Measurements from ENCODE around the gene CEP162.

The CEP162 gene

GRCh38 chr6:84161190-84161589 lies 66.3 kb downstream of the CEP162 start (continued):
- TF ChIP-seq ZSCAN16 (tag by site-specific recombination; IDR thresholded peaks at IDR 0.05) (no peak), ZFP3 (tag by site-specific recombination; IDR thresholded peaks at IDR 0.05; ENCODE audit: low read depth) (no peak), ZNF433 (tag by site-specific recombination; IDR thresholded peaks at IDR 0.05; ENCODE audit: low read depth) (no peak), EGR2 (tag by site-specific recombination; IDR thresholded peaks at IDR 0.05; ENCODE audit: low read depth) (no peak)

DNA sequence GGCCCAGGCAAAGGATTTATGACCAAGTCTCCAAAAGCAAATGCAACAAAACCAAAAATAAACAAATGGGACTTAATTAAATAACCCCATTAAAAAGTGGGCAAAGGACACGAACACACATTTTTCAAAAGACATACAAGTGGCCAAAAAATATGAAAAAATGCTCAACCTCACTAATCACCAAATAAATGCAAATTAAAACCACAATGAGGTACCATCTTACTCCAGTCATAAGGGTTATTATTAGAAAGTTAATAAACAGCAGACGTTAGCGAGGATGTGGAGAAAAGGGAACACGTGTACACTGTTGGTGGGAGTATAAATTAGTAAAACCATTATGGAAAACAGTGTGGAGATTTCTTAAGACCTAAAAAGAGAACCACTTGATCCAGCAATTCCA lies 71.1 kb downstream of the CEP162 start:
- H3K4me3 ChIP-seq (ENCODE audit: low read depth, low read length): no peak overlapping the region
- H3K36me3 ChIP-seq (ENCODE audit: control insufficient read depth in 2 of 2, insufficient read depth in 1 of 2, low read length in 2 of 2): peaks cover 5 to 36% of the 10 kb centered on the region in 2 experiments; a peak in 2 of 3 replicates
- no peak overlapping the region for H3K27ac ChIP-seq (ENCODE audit: extremely low read depth, low read depth, low read length)
- ChIA-PET POLR2A (no interaction called here), CTCF (no interaction called here)
- TF ChIP-seq GFI1B (tag by site-specific recombination; IDR thresholded peaks at IDR 0.05) (no peak), ZBTB7A (tag by site-specific recombination; IDR thresholded peaks at IDR 0.05; ENCODE audit: low read depth) (no peak), OVOL3 (tag by site-specific recombination; IDR thresholded peaks at IDR 0.05) (no peak), SP3 (tag by site-specific recombination; IDR thresholded peaks at IDR 0.05) (no peak), ZNF426 (tag by site-specific recombination; IDR thresholded peaks at IDR 0.05) (no peak), ZNF121 (tag by site-specific recombination; IDR thresholded peaks at IDR 0.05) (no peak), ZNF133 (tag by site-specific recombination; IDR thresholded peaks at IDR 0.05) (no peak), ZNF138 (tag by site-specific recombination; IDR thresholded peaks at IDR 0.05; ENCODE audit: borderline replicate concordance) (no peak), ZNF768 (tag by site-specific recombination; IDR thresholded peaks at IDR 0.05) (no peak), ZNF335 (tag by site-specific recombination; conservative IDR thresholded peaks at IDR 0.05) (no peak), ZNF174 (tag by site-specific recombination; IDR thresholded peaks at IDR 0.05) (no peak), ZNF555 (tag by site-specific recombination; conservative IDR thresholded peaks at IDR 0.05) (no peak), KLF7 (tag by site-specific recombination; IDR thresholded peaks at IDR 0.05; ENCODE audit: borderline replicate concordance) (no peak), ZSCAN4 (tag by site-specific recombination; IDR thresholded peaks at IDR 0.05) (no peak)
- no peaks in the 10 kb centered on the region for H3K4me1 ChIP-seq (ENCODE audit: control insufficient read depth, insufficient read depth, low read length)
- no peaks in the 10 kb centered on the region for H3K9me3 ChIP-seq (ENCODE audit: control insufficient read depth, insufficient read depth, low read depth, low read length)

DNA sequence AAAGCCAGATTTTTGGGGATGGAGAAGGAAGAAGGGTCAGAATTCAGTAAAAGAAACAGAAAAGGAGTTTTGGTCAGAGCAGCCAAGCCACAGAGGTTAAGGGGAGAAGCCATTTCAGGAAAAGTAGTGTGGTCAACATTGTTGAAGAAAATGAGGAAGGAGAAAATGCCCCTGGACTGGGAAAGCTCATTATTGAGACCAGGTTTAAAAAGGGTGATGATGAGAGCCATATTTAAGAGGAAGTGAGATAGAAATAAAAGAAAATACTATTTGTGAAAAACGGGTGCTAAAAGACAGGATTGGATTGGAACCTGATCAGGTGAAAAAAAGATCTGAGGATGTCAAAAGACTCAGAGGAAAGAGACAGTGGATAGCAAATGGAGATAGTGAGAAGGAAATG lies 75.8 kb downstream of the CEP162 start:
- no peaks in the 10 kb centered on the region for H3K9me3 ChIP-seq (ENCODE audit: control insufficient read depth, insufficient read depth, low read depth, low read length)
- H3K36me3 ChIP-seq (ENCODE audit: control insufficient read depth in 2 of 2, insufficient read depth in 1 of 2, low read length in 2 of 2): peaks cover 0 to 30% of the 10 kb centered on the region in 2 experiments; a peak in 1 of 3 replicates
- H3K4me3 ChIP-seq (ENCODE audit: low read depth, low read length): no peak overlapping the region
- ChIA-PET POLR2A (no interaction called here), CTCF (interaction anchor here (0.7 kb wide), 1 partner anchor 1120 kb away, joined by 3 read pairs; no protein-coding TSS in a partner anchor)
- no peak overlapping the region for H3K27ac ChIP-seq (ENCODE audit: extremely low read depth, low read depth, low read length)
- TF ChIP-seq ZNF501 (tag by site-specific recombination; IDR thresholded peaks at IDR 0.05): no peak
- no peak for TF ChIP-seq ZNF23 (tag by site-specific recombination; IDR thresholded peaks at IDR 0.05; ENCODE audit: borderline replicate concordance)
- no peak for TF ChIP-seq ZBTB44 (tag by site-specific recombination; IDR thresholded peaks at IDR 0.05)
- TF ChIP-seq MZF1 (tag by site-specific recombination; IDR thresholded peaks at IDR 0.05; ENCODE audit: borderline replicate concordance): no peak
- no peak for TF ChIP-seq ZNF544 (tag by site-specific recombination; IDR thresholded peaks at IDR 0.05)
- no peaks in the 10 kb centered on the region for H3K4me1 ChIP-seq (ENCODE audit: control insufficient read depth, insufficient read depth, low read length)

Data from HEK293 (cell line).